Esophagus squamous epithelium (tissue), 4 donors: ENCODE data around the gene ITSN2.

ENCODE experiments used
- CTCF ChIP-seq, 6 experiments: fragments of 450-650 bp in 4 of 6; fragments of 200-600 bp in 2 of 6; sonication (generic) in 2 of 6; IDR thresholded peaks; one replicate each; pipeline ENCODE4 v1.5.1; 2016 to 2019; ENCODE audit warnings: antibody characterized with exemption in 6 of 6, mild to moderate bottlenecking in 4 of 6, moderate library complexity in 4 of 6
- POLR2A ChIP-seq, 4 donors: fragments of 450-650 bp; IDR thresholded peaks; one replicate each; pipeline ENCODE4 v1.6.1; 2017; ENCODE audit warnings: antibody characterized with exemption in 4 of 4, mild to moderate bottlenecking in 4 of 4, moderate library complexity in 3 of 4

GRCh38 chr2:24350826-24351626 lies 9.3 kb downstream of the ITSN2 start:
- TF ChIP-seq CTCF (IDR thresholded peaks at IDR 0.05) (no peak), POLR2A (IDR thresholded peaks at IDR 0.05) (no peak)
